Activated T-cell treated with anti-CD3 and anti-CD28 coated beads, Interleukin-2, amount 50 U/mL, for 72 hours (primary cell): Measurements from ENCODE around the gene PLD1. TPM values are rescaled to one million over a fixed set of nuclear protein-coding genes. Genes with fewer than 3 reads are reported as not detected.

Source experiments
- ATAC-seq, 2 donors: fragments of 150-1000 bp; cut with Tn5 transposase; replicated peaks in 1 of 2; 2 replicates each; pipeline ENCODE4 v1.10.0; 2021; ENCODE audit warnings: moderate library complexity in 2 of 2, mild to moderate bottlenecking in 1 of 2
- DNase-seq, 2 donors: peaks; one replicate each; pipeline ENCODE4 v3.0.0; 2021 to 2022; ENCODE audit warnings: mixed read lengths in 1 of 2
- H3K27ac Mint-ChIP-seq: one replicate; pipeline ENCODE4 v1.8.0; 2022; ENCODE audit warnings: mild to moderate bottlenecking, moderate library complexity, mixed read lengths
- H3K27me3 Mint-ChIP-seq: one replicate; pipeline ENCODE4 v1.8.0; 2022; ENCODE audit warnings: low read depth, mixed read lengths
- H3K36me3 Mint-ChIP-seq, 2 donors: one replicate each; pipeline ENCODE4 v1.8.0; 2022; ENCODE audit warnings: mixed read lengths in 2 of 2, mild to moderate bottlenecking in 1 of 2; ENCODE audit not compliant: insufficient read depth in 2 of 2
- H3K4me1 Mint-ChIP-seq: one replicate; pipeline ENCODE4 v1.8.0; 2022; ENCODE audit warnings: low read depth, mixed read lengths
- H3K4me3 Mint-ChIP-seq, 2 donors: one replicate each; pipeline ENCODE4 v1.8.0; 2022; ENCODE audit warnings: mild to moderate bottlenecking in 2 of 2, mixed read lengths in 2 of 2, moderate library complexity in 2 of 2
- H3K9me3 Mint-ChIP-seq, 2 donors: one replicate each; pipeline ENCODE4 v1.8.0; 2022; ENCODE audit warnings: mixed read lengths in 2 of 2
- total RNA-seq, 2 donors: library from RNA; stranded (reverse); gene quantifications; one replicate each; pipeline ENCODE4 v1.2.3, GENCODE V29; 2022

PLD1 gene
- total RNA-seq, 2 donors from 2014 or later = 0.65 to 4.1 TPM

DNA sequence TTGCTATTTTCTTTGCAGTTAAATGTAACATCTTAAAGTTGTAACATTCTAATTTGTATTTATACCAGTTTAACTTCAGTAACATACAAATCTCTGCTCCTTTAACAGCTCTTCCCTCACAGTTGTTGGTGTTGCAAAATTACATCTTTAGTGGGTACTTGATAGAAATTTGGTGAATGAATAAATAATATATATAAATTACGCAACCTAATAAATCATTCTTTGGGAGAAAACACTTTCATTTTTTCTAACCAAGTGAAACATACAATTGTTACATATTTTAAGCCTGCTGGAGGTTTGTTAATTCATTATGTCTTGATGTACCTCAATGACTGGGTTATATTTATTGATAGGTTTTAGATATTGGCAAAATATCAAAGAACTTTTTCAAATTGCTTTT lies 118.8 kb downstream of the PLD1 start:
- H3K4me3 Mint-ChIP-seq = no peak overlapping the region

GRCh38 chr3:171690281-171690680 lies 120.0 kb downstream of the PLD1 start:
- no peak for DNase-seq
- Mint-ChIP-seq H3K9me3 (no peaks in the 10 kb centered on the region), H3K27me3 (peaks cover 11% of the 10 kb centered on the region), H3K27ac (peak overlapping the region; percentile 75), H3K4me3 (peak overlapping the region; percentile 1 to 66), H3K4me1 (peaks cover 20% of the 10 kb centered on the region), H3K36me3 (no peaks in the 10 kb centered on the region)
- no peak for ATAC-seq

More for the DNA sequence above, 118.8 kb downstream of the PLD1 start:
- Mint-ChIP-seq H3K27me3 (peaks cover 5% of the 10 kb centered on the region), H3K27ac (no peak overlapping the region), H3K4me1 (peaks cover 20% of the 10 kb centered on the region), H3K36me3 (no peaks in the 10 kb centered on the region), H3K9me3 (no peaks in the 10 kb centered on the region)
- DNase-seq = no peak
- no peak for ATAC-seq

GRCh38 chr3:171688593-171688992 lies 121.7 kb downstream of the PLD1 start:
- ATAC-seq (no peak), DNase-seq (no peak)
- peaks cover 20% of the 10 kb centered on the region for H3K4me1 Mint-ChIP-seq
- H3K27me3 Mint-ChIP-seq = peaks cover 11% of the 10 kb centered on the region
- H3K4me3 Mint-ChIP-seq = no peak overlapping the region
- no peak overlapping the region for H3K27ac Mint-ChIP-seq
- H3K36me3 Mint-ChIP-seq = no peaks in the 10 kb centered on the region
- H3K9me3 Mint-ChIP-seq = no peaks in the 10 kb centered on the region

DNA sequence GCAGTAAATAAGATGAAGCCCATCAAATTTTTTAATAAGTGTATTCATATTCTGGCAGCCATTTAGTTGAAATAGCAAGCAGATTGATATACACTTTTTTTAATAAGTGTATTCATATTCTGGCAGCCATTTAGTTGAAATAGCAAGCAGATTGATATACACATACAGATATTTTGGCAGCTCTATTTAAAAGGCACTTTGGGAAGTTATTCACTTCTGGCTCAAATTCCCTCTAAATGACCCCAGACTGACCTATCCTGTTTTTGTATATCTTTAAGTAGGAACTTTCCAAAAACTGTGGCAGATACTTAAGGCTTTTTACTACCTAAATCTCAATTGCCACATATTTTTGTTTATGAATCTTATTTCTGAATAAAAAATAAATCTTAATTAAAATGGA lies 122.3 kb downstream of the PLD1 start:
- Mint-ChIP-seq H3K36me3 (no peaks in the 10 kb centered on the region), H3K9me3 (no peaks in the 10 kb centered on the region), H3K27me3 (peaks cover 17% of the 10 kb centered on the region), H3K4me3 (no peak overlapping the region), H3K27ac (no peak overlapping the region), H3K4me1 (peaks cover 20% of the 10 kb centered on the region)
- ATAC-seq (no peak), DNase-seq (no peak)

GRCh38 chr3:171687581-171687980 lies 122.7 kb downstream of the PLD1 start:
- DNase-seq (no peak), ATAC-seq (no peak)
- H3K27ac Mint-ChIP-seq = no peak overlapping the region
- H3K27me3 Mint-ChIP-seq = peaks cover 21% of the 10 kb centered on the region
- H3K9me3 Mint-ChIP-seq = no peaks in the 10 kb centered on the region
- no peaks in the 10 kb centered on the region for H3K36me3 Mint-ChIP-seq
- H3K4me3 Mint-ChIP-seq = no peak overlapping the region
- H3K4me1 Mint-ChIP-seq = peaks cover 20% of the 10 kb centered on the region

DNA sequence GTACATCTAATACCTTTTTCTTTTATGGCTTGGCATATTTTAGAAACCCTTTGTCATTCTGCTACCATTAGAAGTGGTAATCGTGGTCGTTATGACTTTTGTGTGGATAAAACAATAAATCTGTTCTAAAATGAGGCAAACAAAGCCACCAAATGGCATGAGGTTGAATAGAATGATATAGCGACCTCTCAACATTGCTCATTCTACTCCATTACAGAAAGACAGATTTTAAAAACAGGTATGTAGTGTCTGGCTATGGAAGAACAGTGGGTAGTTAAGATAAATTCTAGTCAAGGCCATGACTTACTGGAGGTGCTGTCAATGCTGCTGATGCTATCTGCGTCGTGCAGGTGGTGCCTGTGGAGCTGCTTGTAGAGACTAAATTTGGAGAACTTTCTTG lies 123.2 kb downstream of the PLD1 start:
- peaks cover 20% of the 10 kb centered on the region for H3K4me1 Mint-ChIP-seq
- peaks cover 21% of the 10 kb centered on the region for H3K27me3 Mint-ChIP-seq
- no peaks in the 10 kb centered on the region for H3K9me3 Mint-ChIP-seq
- DNase-seq (no peak), ATAC-seq (peak; percentile 15 to 51)
- H3K27ac Mint-ChIP-seq = no peak overlapping the region
- no peak overlapping the region for H3K4me3 Mint-ChIP-seq
- H3K36me3 Mint-ChIP-seq = no peaks in the 10 kb centered on the region

DNA sequence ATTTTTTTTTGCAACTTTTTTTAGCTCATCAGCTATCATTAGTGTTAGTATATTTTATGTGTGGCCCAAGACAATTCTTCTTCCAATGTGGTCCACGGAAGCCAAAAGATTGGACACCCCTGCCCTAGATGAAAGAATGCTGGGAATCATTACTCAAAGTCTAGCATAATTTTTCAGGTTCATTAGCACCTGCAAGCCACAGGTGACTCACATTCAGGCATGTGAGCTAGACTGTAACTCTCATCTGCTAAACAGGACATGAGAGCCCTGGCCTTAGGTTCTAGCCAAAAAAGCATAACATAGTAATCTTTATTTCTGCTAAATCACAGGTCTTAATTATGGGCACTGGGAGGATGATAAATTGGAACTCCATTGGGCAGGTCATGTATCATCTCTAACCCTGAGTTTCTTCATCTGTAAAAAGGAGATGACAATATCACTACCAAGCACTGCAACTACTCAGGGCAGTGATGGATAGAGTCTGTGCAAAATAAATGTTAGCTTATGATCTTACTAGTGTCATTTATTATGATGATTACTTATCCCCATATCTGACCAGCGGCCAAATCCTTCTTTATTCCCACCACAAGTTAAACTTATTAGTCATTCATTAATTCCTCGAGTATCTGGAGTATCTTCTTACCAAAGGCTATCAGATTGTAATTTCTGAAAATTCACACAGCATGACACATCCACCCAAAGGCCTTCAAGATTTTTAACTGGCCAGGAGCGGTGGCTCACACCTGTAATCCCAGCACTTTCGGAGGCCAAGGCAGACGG lies 125.0 kb downstream of the PLD1 start:
- Mint-ChIP-seq H3K4me1 (peaks cover 8% of the 10 kb centered on the region), H3K36me3 (no peaks in the 10 kb centered on the region), H3K27me3 (peaks cover 26% of the 10 kb centered on the region), H3K4me3 (no peak overlapping the region), H3K27ac (no peak overlapping the region), H3K9me3 (no peaks in the 10 kb centered on the region)
- no peak for DNase-seq
- no peak for ATAC-seq

DNA sequence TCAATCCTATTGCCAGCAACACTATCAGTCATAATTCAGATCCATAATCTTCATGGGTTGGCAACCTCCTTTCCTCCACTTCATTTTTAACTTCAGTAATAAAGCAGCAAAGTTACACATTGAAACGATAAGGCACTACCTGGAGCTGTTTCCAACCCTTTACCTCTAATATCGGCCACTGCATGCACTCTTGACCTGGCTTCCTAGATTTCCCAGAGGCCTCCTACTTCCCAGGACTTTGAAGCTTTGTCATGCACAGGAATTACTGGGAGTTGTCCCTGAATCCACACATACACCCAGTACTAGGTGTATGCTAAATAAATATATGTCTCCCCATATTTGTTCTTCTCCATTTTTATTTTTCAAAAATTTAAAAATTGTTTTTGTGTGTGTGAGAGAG lies 126.1 kb downstream of the PLD1 start:
- Mint-ChIP-seq H3K4me3 (no peak overlapping the region), H3K27ac (no peak overlapping the region), H3K4me1 (no peaks in the 10 kb centered on the region), H3K9me3 (no peaks in the 10 kb centered on the region), H3K27me3 (peaks cover 22% of the 10 kb centered on the region), H3K36me3 (no peaks in the 10 kb centered on the region)
- DNase-seq = no peak
- no peak for ATAC-seq

DNA sequence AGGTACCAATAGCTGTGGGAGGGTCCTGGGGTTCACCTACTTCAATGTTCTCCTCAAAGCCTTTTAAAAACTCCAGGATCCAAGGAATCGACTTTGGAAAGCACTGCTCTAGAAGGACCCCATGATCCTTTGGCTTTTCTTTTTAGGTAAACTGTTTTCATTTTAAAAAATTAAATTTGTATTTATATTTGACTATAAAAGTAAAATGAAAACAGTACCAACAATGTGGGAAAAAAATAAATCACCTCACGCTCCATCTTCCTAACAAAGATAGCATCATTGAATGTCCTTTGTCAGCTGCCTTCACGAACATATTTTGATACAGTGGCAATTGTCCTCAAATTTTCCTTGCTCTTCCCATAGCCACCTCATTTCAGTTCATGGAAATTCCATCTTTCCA lies 127.5 kb downstream of the PLD1 start:
- no peak overlapping the region for H3K27ac Mint-ChIP-seq

DNA sequence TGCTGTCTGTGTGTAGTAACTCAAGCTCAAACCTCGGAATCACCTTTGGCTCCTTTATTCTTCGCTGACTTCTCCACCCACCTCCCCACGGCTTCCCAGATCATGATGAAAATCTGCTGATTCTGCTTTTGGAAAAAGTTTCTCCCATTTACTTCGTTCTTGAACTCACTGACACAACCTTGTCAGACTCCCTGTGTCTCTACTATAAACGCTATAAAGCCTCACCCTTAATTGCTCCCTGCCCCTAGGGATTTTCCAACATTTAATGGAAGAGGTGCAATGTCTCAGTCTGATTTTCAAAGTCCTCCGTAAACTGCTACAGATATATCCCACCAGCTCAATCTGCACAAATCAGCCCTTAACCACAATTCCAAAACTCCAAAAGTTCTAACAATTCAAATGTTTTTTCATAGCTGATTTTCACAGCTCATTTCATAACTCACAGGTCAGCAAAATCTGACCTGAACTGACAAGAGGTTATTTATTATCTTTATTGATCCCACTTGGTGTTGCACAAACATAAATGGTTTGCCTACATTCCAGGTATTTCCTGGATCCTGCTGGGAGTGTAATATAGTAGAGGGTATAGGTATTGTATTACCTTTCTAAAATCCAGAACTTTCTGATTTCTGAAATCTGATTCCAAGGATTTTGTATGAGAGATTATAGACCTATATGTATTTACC lies 129.4 kb downstream of the PLD1 start:
- H3K27me3 Mint-ChIP-seq = peaks cover 16% of the 10 kb centered on the region
- H3K27ac Mint-ChIP-seq = no peak overlapping the region
- no peaks in the 10 kb centered on the region for H3K4me1 Mint-ChIP-seq
- no peaks in the 10 kb centered on the region for H3K9me3 Mint-ChIP-seq
- H3K36me3 Mint-ChIP-seq = no peaks in the 10 kb centered on the region
- H3K4me3 Mint-ChIP-seq = no peak overlapping the region
- ATAC-seq (no peak), DNase-seq (no peak)

More for the DNA sequence above, 127.5 kb downstream of the PLD1 start:
- DNase-seq = no peak
- Mint-ChIP-seq H3K4me1 (no peaks in the 10 kb centered on the region), H3K9me3 (no peaks in the 10 kb centered on the region), H3K36me3 (no peaks in the 10 kb centered on the region), H3K4me3 (no peak overlapping the region), H3K27me3 (peaks cover 22% of the 10 kb centered on the region)
- no peak for ATAC-seq

GRCh38 chr3:171678971-171679492 lies 131.3 kb downstream of the PLD1 start:
- Mint-ChIP-seq H3K27me3 (peaks cover 16% of the 10 kb centered on the region), H3K4me3 (no peak overlapping the region), H3K27ac (no peak overlapping the region), H3K9me3 (no peaks in the 10 kb centered on the region), H3K4me1 (no peaks in the 10 kb centered on the region), H3K36me3 (no peaks in the 10 kb centered on the region)
- no peak for DNase-seq
- no peak for ATAC-seq

GRCh38 chr3:171677706-171678105 lies 132.6 kb downstream of the PLD1 start:
- no peaks in the 10 kb centered on the region for H3K4me1 Mint-ChIP-seq
- no peak overlapping the region for H3K4me3 Mint-ChIP-seq
- no peak for DNase-seq
- no peaks in the 10 kb centered on the region for H3K36me3 Mint-ChIP-seq
- no peak overlapping the region for H3K27ac Mint-ChIP-seq
- peaks cover 7% of the 10 kb centered on the region for H3K27me3 Mint-ChIP-seq
- ATAC-seq = no peak
- no peaks in the 10 kb centered on the region for H3K9me3 Mint-ChIP-seq

DNA sequence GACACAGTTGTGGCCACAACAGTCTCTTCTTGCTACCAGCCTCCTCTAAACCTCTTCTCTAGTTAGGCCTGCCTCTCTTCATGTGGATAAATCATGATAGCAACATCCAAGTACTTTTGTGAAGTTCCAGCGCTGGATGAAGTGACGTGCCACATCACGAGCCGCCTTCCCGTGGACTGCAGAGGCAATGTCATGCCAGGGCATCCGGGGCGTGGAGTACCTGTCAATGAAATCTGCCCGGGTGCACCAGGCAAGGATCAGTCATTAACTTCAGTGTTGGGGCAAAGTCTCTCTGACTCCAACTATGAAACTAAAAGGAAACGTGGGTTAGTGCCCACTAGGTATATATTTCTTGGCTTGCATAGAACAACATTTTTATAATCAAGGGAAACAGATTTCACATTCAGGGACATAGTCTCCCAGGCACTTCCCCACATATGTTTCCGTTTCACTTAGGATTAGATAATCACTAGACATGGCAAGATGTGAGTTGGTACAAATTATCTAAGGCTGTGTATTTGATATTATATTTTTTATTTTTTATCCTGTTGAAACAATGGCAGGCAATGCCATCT lies 133.6 kb downstream of the PLD1 start:
- ATAC-seq (no peak), DNase-seq (no peak)
- H3K4me1 Mint-ChIP-seq = no peaks in the 10 kb centered on the region
- H3K27ac Mint-ChIP-seq = no peak overlapping the region
- no peak overlapping the region for H3K4me3 Mint-ChIP-seq
- peaks cover 2% of the 10 kb centered on the region for H3K27me3 Mint-ChIP-seq
- no peaks in the 10 kb centered on the region for H3K36me3 Mint-ChIP-seq
- H3K9me3 Mint-ChIP-seq = no peaks in the 10 kb centered on the region
